NT2/D1 (cell line): ENCODE measurements around the gene FGF4.

Source experiments
- DNase-seq: peaks from one replicate; pipeline ENCODE4 v3.0.0-alpha.2; 2011; ENCODE audit warnings: low read depth, low spot score
- H3K27me3 ChIP-seq: 2 replicates; pipeline ENCODE4 v1.6.0; 2011; ENCODE audit warnings: mild to moderate bottlenecking; ENCODE audit not compliant: insufficient read length, insufficient read depth
- H3K36me3 ChIP-seq: 2 replicates; pipeline ENCODE4 v1.6.1; 2011; ENCODE audit warnings: mild to moderate bottlenecking, low read length, mixed read lengths; ENCODE audit not compliant: insufficient read depth, insufficient read length
- H3K4me1 ChIP-seq: 2 replicates; pipeline ENCODE4 v1.5.1; 2011; ENCODE audit not compliant: insufficient read depth, insufficient read length
- H3K4me3 ChIP-seq: 2 replicates; pipeline ENCODE4 v1.5.1; 2011; ENCODE audit warnings: low read depth; ENCODE audit not compliant: insufficient read length
- H3K9ac ChIP-seq: 2 replicates; pipeline ENCODE4 v1.6.0; 2011; ENCODE audit warnings: low read depth; ENCODE audit not compliant: insufficient read length
- H3K9me3 ChIP-seq: 2 replicates; pipeline ENCODE4 v1.5.1; 2011; ENCODE audit warnings: mild to moderate bottlenecking, low read length; ENCODE audit not compliant: insufficient read depth
- SUZ12 ChIP-seq: IDR thresholded peaks from 2 replicates; pipeline ENCODE4 v1.6.1; 2011; ENCODE audit not compliant: insufficient read length, insufficient read depth; ENCODE audit errors: extremely low read depth
- YY1 ChIP-seq: IDR thresholded peaks from 2 replicates; pipeline ENCODE4 v1.6.1; 2011; ENCODE audit not compliant: insufficient read length, insufficient read depth
- ZNF274 ChIP-seq: IDR thresholded peaks from 2 replicates; pipeline ENCODE4 v1.6.1; 2011; ENCODE audit warnings: mild to moderate bottlenecking, low read depth, low read length

The FGF4 gene

DNA sequence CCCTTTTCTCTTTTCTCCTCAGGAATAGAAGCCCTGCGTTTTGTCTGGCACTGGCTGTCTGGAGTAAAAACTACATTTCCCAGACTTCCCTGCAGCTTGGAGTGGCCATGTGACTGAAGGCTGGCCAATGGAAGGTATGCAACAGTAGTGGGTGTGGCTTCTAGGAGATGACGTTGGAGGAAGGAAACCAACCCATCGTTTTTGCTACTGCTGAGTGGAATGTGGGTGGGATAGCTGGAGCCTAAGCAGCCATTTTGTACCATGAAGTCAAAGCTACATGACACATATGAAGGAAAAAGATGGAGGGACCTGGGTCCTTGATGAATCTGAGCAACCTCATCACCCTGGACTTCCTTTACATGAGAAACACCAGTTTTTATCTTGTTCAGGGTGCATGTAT lies 24.4 kb upstream of the FGF4 start:
- no peak overlapping the region for H3K4me3 ChIP-seq
- peaks cover 8% of the 10 kb centered on the region; the same call in 1 of the 2 replicates for H3K9me3 ChIP-seq
- peaks cover 4% of the 10 kb centered on the region for H3K4me1 ChIP-seq
- no peak overlapping the region for H3K9ac ChIP-seq
- TF ChIP-seq YY1 (no peak), ZNF274 (no peak), SUZ12 (no peak)
- H3K27me3 ChIP-seq, result no peaks in the 10 kb centered on the region
- H3K36me3 ChIP-seq, result no peaks in the 10 kb centered on the region
- peak; percentile 70 for DNase-seq

GRCh38 chr11:69799097-69799496 lies 24.0 kb upstream of the FGF4 start:
- Histone ChIP-seq H3K9ac (no peak overlapping the region), H3K36me3 (no peaks in the 10 kb centered on the region), H3K9me3 (peaks cover 8% of the 10 kb centered on the region; the same call in 1 of the 2 replicates), H3K4me3 (no peak overlapping the region), H3K27me3 (no peaks in the 10 kb centered on the region), H3K4me1 (peaks cover 4% of the 10 kb centered on the region)
- TF ChIP-seq SUZ12, result no peak
- no peak for TF ChIP-seq ZNF274
- no peak for TF ChIP-seq YY1
- no peak for DNase-seq

DNA sequence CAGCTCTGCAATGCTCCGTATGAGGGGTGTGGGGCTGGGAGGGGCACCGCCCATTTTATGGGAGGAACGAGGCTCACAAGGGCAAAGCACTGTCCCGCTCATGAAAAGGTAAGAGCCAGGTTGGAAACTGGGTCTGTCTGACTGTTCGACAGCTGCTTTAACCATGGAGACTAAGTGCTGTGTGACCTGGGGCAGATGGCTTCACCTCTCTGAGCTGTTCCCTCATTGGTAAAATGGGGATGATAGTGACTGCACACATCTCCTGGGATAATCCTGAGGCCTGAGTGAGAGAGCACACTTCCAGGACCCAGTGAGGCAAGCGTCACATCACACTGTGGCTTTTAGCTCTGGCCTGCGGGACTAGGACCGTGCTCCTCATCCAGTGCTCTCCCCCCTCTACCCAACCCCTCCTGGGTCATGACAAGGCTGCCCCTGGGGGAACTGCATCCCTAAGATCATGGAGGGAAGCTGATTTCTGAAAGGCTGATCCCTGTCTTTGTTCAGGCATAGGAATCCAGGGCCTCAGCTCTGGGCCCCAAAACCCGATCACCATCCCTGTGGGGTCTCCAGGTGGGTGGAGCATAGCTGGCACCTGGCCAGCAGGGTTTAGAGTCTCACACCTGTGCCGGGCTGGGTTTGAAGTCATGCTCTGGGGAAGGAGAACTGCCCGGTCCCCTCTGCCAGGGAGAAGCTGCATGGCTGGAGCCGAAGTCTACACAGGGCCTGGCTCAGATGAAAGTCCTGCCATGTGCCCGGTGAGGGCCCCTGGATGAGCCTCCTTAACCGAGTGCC lies 22.8 kb upstream of the FGF4 start:
- TF ChIP-seq YY1 (no peak), SUZ12 (no peak), ZNF274 (no peak)
- no peaks in the 10 kb centered on the region for H3K36me3 ChIP-seq
- no peaks in the 10 kb centered on the region for H3K27me3 ChIP-seq
- H3K9ac ChIP-seq, result peak overlapping the region; percentile 10
- H3K4me1 ChIP-seq, result peaks cover 4% of the 10 kb centered on the region
- H3K9me3 ChIP-seq, result peaks cover 8% of the 10 kb centered on the region; the same call in 1 of the 2 replicates
- no peak for DNase-seq
- H3K4me3 ChIP-seq, result no peak overlapping the region

DNA sequence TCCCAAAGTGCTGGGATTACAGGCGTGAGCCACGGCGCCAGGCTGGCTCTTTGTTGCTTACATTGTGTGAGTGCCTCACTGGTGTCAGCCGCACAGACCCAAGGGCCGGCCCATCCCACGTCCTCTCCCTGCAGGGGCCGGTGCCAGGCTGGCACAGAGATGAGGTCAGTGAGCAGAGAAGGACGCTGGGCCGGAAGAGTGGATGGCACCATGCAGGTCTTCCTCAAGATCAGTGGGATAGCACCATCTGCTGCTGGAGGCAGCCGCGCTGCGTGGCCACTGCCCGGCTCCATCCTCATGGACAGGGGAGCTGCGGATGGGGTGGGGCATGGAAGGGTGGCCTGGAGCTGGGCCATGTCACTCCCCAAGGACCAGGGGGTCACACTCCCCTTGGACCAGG lies 22.0 kb upstream of the FGF4 start:
- H3K27me3 ChIP-seq, result no peaks in the 10 kb centered on the region
- TF ChIP-seq YY1 (no peak), ZNF274 (no peak), SUZ12 (no peak)
- H3K4me3 ChIP-seq, result no peak overlapping the region
- peaks cover 4% of the 10 kb centered on the region for H3K4me1 ChIP-seq
- no peak for DNase-seq
- no peak overlapping the region for H3K9ac ChIP-seq
- H3K36me3 ChIP-seq, result no peaks in the 10 kb centered on the region
- peaks cover 8% of the 10 kb centered on the region; the same call in 1 of the 2 replicates for H3K9me3 ChIP-seq

GRCh38 chr11:69796063-69796462 lies 20.9 kb upstream of the FGF4 start:
- peaks cover 7% of the 10 kb centered on the region for H3K4me1 ChIP-seq

GRCh38 chr11:69791276-69792180 lies 16.4 kb upstream of the FGF4 start:
- no peak for DNase-seq
- Histone ChIP-seq H3K4me3 (no peak overlapping the region), H3K27me3 (no peaks in the 10 kb centered on the region)

More at GRCh38 chr11:69796063-69796462, 20.9 kb upstream of the FGF4 start:
- Histone ChIP-seq H3K9me3 (peaks cover 8% of the 10 kb centered on the region; the same call in 1 of the 2 replicates), H3K36me3 (no peaks in the 10 kb centered on the region), H3K27me3 (no peaks in the 10 kb centered on the region), H3K4me3 (no peak overlapping the region), H3K9ac (no peak overlapping the region)
- TF ChIP-seq YY1 (no peak), ZNF274 (no peak), SUZ12 (no peak)
- DNase-seq, result no peak

GRCh38 chr11:69788956-69789355 lies 13.8 kb upstream of the FGF4 start:
- TF ChIP-seq YY1, result no peak
- no peak for TF ChIP-seq ZNF274
- TF ChIP-seq SUZ12, result no peak
- H3K27me3 ChIP-seq, result no peaks in the 10 kb centered on the region
- H3K9me3 ChIP-seq, result no peaks in the 10 kb centered on the region
- peaks cover 11% of the 10 kb centered on the region for H3K4me1 ChIP-seq
- H3K36me3 ChIP-seq, result no peaks in the 10 kb centered on the region
- H3K4me3 ChIP-seq, result no peak overlapping the region
- DNase-seq, result no peak
- no peak overlapping the region for H3K9ac ChIP-seq

More at GRCh38 chr11:69791276-69792180, 16.4 kb upstream of the FGF4 start:
- no peaks in the 10 kb centered on the region for H3K9me3 ChIP-seq
- TF ChIP-seq YY1 (no peak), ZNF274 (no peak), SUZ12 (no peak)
- H3K36me3 ChIP-seq, result no peaks in the 10 kb centered on the region
- no peak overlapping the region for H3K9ac ChIP-seq
- peaks cover 15% of the 10 kb centered on the region for H3K4me1 ChIP-seq
